Prostate gland (tissue), 2 donors: Measurements from ENCODE around the gene SERPINI2. TPM values are rescaled to one million over a fixed set of nuclear protein-coding genes. Genes with fewer than 3 reads are reported as not detected.

Source experiments
- DNase-seq: peaks from one replicate; pipeline ENCODE4 v3.0.0-alpha.2; 2019; ENCODE audit warnings: low spot score
- H3K27ac ChIP-seq, 2 donors: fragments of 200-600 bp; sonication (generic); 2 replicates each; pipeline ENCODE4 v1.5.1; 2017 to 2019
- H3K27me3 ChIP-seq: fragments of 200-600 bp; sonication (generic); replicated peaks from 2 replicates; pipeline ENCODE4 v1.5.1; 2019; ENCODE audit not compliant: insufficient read depth
- H3K36me3 ChIP-seq, 2 donors: fragments of 200-600 bp; sonication (generic); 1 replicate in 1 of 2; 2 replicates in 1 of 2; pipeline versions ENCODE4 v1.5.1 to v1.8.1; 2017 to 2019
- H3K4me1 ChIP-seq: fragments of 200-600 bp; sonication (generic); replicated peaks from 2 replicates; pipeline ENCODE4 v1.5.1; 2019
- H3K4me3 ChIP-seq, 2 donors: fragments of 200-600 bp; sonication (generic); 2 replicates each; pipeline ENCODE4 v1.5.1; 2017 to 2019
- H3K9me3 ChIP-seq: fragments of 200-600 bp; sonication (generic); 2 replicates; pipeline ENCODE4 v1.5.1; 2017
- CTCF ChIP-seq, 4 experiments: fragments of 200-600 bp in 2 of 4; fragments of 450-650 bp in 2 of 4; sonication (generic) in 2 of 4; IDR thresholded peaks; 1 replicate in 3 of 4; 2 replicates in 1 of 4; pipeline ENCODE4 v1.5.1; 2016 to 2019; ENCODE audit warnings: antibody characterized with exemption in 4 of 4, mild to moderate bottlenecking in 2 of 4, moderate library complexity in 2 of 4
- POLR2A ChIP-seq: fragments of 450-650 bp; IDR thresholded peaks from one replicate; pipeline ENCODE4 v1.6.1; 2016; ENCODE audit warnings: antibody characterized with exemption, mild to moderate bottlenecking
- POLR2AphosphoS5 ChIP-seq: sonication (generic); formaldehyde crosslinking; IDR thresholded peaks from one replicate; pipeline ENCODE4 v1.6.1; 2017; ENCODE audit warnings: antibody characterized with exemption
- WGBS: methylation state at CpG from one replicate; pipeline ENCODE4 v1.1.5; 2018; 5-methylcytosine and 5-hydroxymethylcytosine counted together
- intact Hi-C: fragments of 100-400 bp; cut with DNase I; formaldehyde crosslinking; loops from one replicate; pipeline ENCODE4 v1.14.2; 2022
- total RNA-seq, 2 donors: library from RNA; depleted of rRNA; stranded (reverse); fragments of >200 nt; gene quantifications; one replicate each; pipeline ENCODE4 v1.1.0, GENCODE V29; 2016

The SERPINI2 gene
- total RNA-seq, 2 donors from 2014 or later = 3.1 TPM; not detected in 1

GRCh38 chr3:167489571-167489970 lies 15.7 kb upstream of the SERPINI2 start:
- Histone ChIP-seq H3K36me3 (no peaks in the 10 kb centered on the region), H3K27ac (no peak overlapping the region), H3K9me3 (no peaks in the 10 kb centered on the region), H3K4me1 (no peaks in the 10 kb centered on the region), H3K4me3 (no peak overlapping the region), H3K27me3 (no peaks in the 10 kb centered on the region)
- TF ChIP-seq POLR2AphosphoS5 = no peak
- TF ChIP-seq POLR2A = no peak
- no peak for TF ChIP-seq CTCF (IDR thresholded peaks at IDR 0.05)
- DNase-seq = no peak
- 67% methylated on average over 1 of the region's 1 CpG for WGBS
- intact Hi-C loops = no loop called here

DNA sequence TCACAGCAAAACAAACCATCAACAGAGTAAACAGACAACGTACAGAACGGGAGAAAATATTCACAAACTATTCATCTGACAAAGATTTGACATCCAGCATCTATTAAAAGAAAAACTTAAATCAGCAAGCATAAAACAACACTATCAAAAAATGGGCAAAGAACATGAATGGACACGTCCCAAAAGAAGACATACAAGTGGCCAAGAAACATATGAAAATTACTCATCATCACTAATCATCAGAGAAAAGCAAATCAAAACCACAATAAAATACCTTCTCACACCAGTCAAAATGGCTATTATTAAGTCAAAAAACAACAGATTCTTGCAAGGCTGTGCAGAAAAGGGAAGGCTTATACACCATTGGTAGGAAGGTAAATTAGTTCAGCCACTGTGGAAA lies 13.7 kb upstream of the SERPINI2 start:
- TF ChIP-seq POLR2AphosphoS5 (no peak), POLR2A (no peak), CTCF (IDR thresholded peaks at IDR 0.05) (no peak)
- no peaks in the 10 kb centered on the region for H3K36me3 ChIP-seq
- no peaks in the 10 kb centered on the region for H3K4me1 ChIP-seq
- intact Hi-C loops = no loop called here
- no peak overlapping the region for H3K27ac ChIP-seq
- WGBS = 64% methylated on average over 3 of the region's 3 CpGs
- H3K27me3 ChIP-seq = no peaks in the 10 kb centered on the region
- H3K9me3 ChIP-seq = no peaks in the 10 kb centered on the region
- no peak for DNase-seq
- H3K4me3 ChIP-seq = no peak overlapping the region

DNA sequence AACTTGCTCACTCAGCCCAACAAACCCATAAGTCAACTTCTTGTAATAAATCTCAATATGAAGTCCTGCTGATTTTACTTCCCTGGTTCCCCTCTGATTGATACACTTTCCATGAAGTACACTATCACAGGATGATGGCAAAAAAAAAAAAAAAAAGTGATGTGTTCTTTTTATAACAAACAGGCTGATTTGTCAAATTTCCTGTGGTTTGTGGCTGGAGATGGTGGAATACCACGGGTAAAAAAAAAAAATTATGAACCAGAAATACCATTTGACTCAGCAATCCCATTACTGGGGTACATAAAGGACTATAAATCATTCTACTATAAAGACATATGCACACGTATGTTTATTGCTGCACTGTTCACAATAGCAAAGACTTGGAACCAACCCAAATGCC lies 10.7 kb upstream of the SERPINI2 start:
- Histone ChIP-seq H3K36me3 (no peaks in the 10 kb centered on the region), H3K27ac (no peak overlapping the region), H3K4me3 (no peak overlapping the region), H3K4me1 (no peaks in the 10 kb centered on the region), H3K27me3 (no peaks in the 10 kb centered on the region), H3K9me3 (no peaks in the 10 kb centered on the region)
- TF ChIP-seq POLR2A (no peak), POLR2AphosphoS5 (no peak), CTCF (IDR thresholded peaks at IDR 0.05) (no peak)
- intact Hi-C loops = no loop called here
- DNase-seq = no peak
- WGBS = 64% methylated on average over 2 of the region's 2 CpGs

- H3K27me3 ChIP-seq = no peaks in the 10 kb centered on the region
- H3K27ac ChIP-seq = no peak overlapping the region
- H3K4me3 ChIP-seq = no peak overlapping the region
- no peaks in the 10 kb centered on the region for H3K4me1 ChIP-seq
- no peak for DNase-seq
- TF ChIP-seq CTCF (IDR thresholded peaks at IDR 0.05) (no peak), POLR2AphosphoS5 (no peak), POLR2A (no peak)
- H3K36me3 ChIP-seq = no peaks in the 10 kb centered on the region
- intact Hi-C loops = no loop called here
- WGBS = 86% methylated on average over 2 of the region's 2 CpGs
- no peaks in the 10 kb centered on the region for H3K9me3 ChIP-seq
These were observed 10.1 kb upstream of the SERPINI2 start for GRCh38 chr3:167483708-167484475.

DNA sequence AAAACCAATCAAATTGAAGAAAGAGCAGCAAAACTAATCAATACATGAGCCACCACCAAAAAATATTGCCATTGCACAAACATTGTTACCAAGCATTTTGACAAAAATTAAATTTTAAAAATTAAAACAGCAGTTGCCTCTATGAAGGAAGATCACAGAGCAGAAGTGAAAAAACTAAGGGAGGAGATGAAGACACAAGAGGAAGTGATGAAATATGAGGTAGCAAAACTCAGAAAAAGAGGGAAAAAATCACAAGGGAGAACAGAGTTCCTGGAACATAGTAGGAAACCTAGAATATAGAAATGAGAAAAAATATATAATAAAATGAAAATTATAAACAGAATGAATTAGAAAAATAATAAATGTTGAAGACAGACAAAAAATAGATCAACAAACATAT lies 7.3 kb upstream of the SERPINI2 start:
- Histone ChIP-seq H3K27me3 (no peaks in the 10 kb centered on the region), H3K9me3 (no peaks in the 10 kb centered on the region), H3K4me1 (no peaks in the 10 kb centered on the region), H3K36me3 (no peaks in the 10 kb centered on the region), H3K27ac (no peak overlapping the region), H3K4me3 (no peak overlapping the region)
- DNase-seq = no peak
- intact Hi-C loops = no loop called here
- TF ChIP-seq CTCF (IDR thresholded peaks at IDR 0.05) (no peak), POLR2AphosphoS5 (no peak), POLR2A (no peak)
